Kidney (tissue), 14 donors: Measurements from ENCODE around the gene ZBTB32. TPM values are rescaled to one million over a fixed set of nuclear protein-coding genes. Genes with fewer than 3 reads are reported as not detected.

Experiments used
- DNase-seq, 5 donors: peaks; one replicate each; pipeline ENCODE4 v3.0.0-alpha.2; 2013 to 2020
- FAIRE-seq: peaks from 2 replicates; lab custom pipeline; 2012; peaks lifted over from hg19 to GRCh38; lab: Jason Lieb, UNC
- H3K27ac ChIP-seq, 2 donors: one replicate each; pipeline ENCODE4 v1.7.0; 2013; ENCODE audit warnings: low read depth in 2 of 2, low read length in 2 of 2, inconsistent platforms in 1 of 2
- H3K27me3 ChIP-seq: one replicate; pipeline ENCODE4 v1.7.1; 2013; ENCODE audit warnings: low read length, inconsistent platforms; ENCODE audit not compliant: control insufficient read depth, insufficient read depth
- H3K36me3 ChIP-seq, 3 donors: one replicate each; pipeline versions ENCODE4 v1.7.0 to v1.7.1; 2013; ENCODE audit warnings: low read length in 3 of 3, control low read depth in 1 of 3, inconsistent platforms in 1 of 3; ENCODE audit not compliant: insufficient read depth in 3 of 3, control insufficient read depth in 2 of 3
- H3K4me1 ChIP-seq, 3 donors: one replicate each; pipeline versions ENCODE4 v1.7.0 to v1.7.1; 2013; ENCODE audit warnings: low read length in 3 of 3, inconsistent platforms in 1 of 3, low read depth in 1 of 3; ENCODE audit not compliant: control insufficient read depth in 2 of 3, insufficient read depth in 2 of 3
- H3K4me3 ChIP-seq, 3 donors: one replicate each; pipeline versions ENCODE4 v1.7.0 to v1.8.1; 2013; ENCODE audit warnings: low read length in 3 of 3, control low read depth in 1 of 3, inconsistent platforms in 1 of 3
- H3K9ac ChIP-seq, 3 donors: one replicate each; pipeline versions ENCODE4 v1.7.0 to v1.7.1; 2013; ENCODE audit warnings: low read length in 3 of 3, control low read depth in 1 of 3, inconsistent platforms in 1 of 3
- H3K9me3 ChIP-seq, 3 donors: one replicate each; pipeline versions ENCODE4 v1.7.0 to v1.7.1; 2013; ENCODE audit warnings: low read length in 3 of 3, control low read depth in 1 of 3, inconsistent platforms in 1 of 3; ENCODE audit not compliant: control insufficient read depth in 2 of 3, insufficient read depth in 1 of 3
- intact Hi-C: fragments of 100-400 bp; cut with DNase I; formaldehyde crosslinking; loops from one replicate; pipeline ENCODE4 v1.11.1; 2022
- polyA plus RNA-seq: library from polyadenylated mRNA; stranded (reverse); fragments of 350-450 nt; fragmentation: Illumina TruSeq; extraction: RNeasy Lipid Tissue Mini Kit (QIAGEN cat#74804); gene quantifications from one replicate; pipeline ENCODE4 v1.2.3, GENCODE V29; 2014; ENCODE audit warnings: low read depth, low replicate concordance; ENCODE audit not compliant: insufficient read depth
- total RNA-seq: library from RNA; stranded (reverse); fragmentation: NEBNext Ultra II Directional; extraction: Animal tissue kit (Norgen Biotek cat#: 25700); gene quantifications from one replicate; pipeline ENCODE4 v1.2.1, GENCODE V29; 2021
- TF ChIP-seq, protein P1 (sequence below): IDR thresholded peaks from 3 replicates; pipeline ENCODE4 v1.5.1; 2012; ENCODE audit warnings: mild to moderate bottlenecking, moderate library complexity, borderline replicate concordance; ENCODE audit not compliant: insufficient read depth; ENCODE audit errors: extremely low read depth
- donor health status: control.
- donor health status: control.
- donor health status: control.
- donor health status: control.
- donor health status: control.
- donor health status: DM: yes; HTN: yes; CAD: no.
- donor health status: Normal renal cell carcinoma (clear cell type).

The ZBTB32 gene
- total and polyA plus RNA-seq, 2 donors from 2014 or later: 1.8 TPM; not detected in 1

DNA sequence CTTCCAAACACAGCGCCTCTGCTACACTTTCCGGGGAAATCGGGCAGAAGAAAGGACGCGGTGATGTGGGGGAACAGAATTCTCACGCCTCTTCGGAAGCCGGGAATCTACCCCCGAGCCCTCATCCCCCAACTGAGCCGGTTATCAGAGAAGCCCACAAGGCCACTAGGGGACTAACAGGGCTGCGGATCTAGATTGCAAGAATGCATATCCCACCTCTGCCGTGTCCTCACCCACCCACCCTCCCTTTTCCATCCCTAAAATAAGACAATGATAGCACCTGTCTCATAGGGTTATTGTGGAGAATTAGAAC is 36.8 kb downstream of the ZBTB32 start:
- peak overlapping the region; percentile 71 to 87 for H3K27ac ChIP-seq
- H3K27me3 ChIP-seq: no peaks in the 10 kb centered on the region
- H3K9ac ChIP-seq: peak overlapping the region in 2 of 3 donors; percentile 45 to 65
- H3K4me1 ChIP-seq: peaks cover 0 to 15% (median under 1%) of the 10 kb centered on the region in 3 donors
- H3K9me3 ChIP-seq: no peaks in the 10 kb centered on the region
- TF ChIP-seq, protein P1, sequence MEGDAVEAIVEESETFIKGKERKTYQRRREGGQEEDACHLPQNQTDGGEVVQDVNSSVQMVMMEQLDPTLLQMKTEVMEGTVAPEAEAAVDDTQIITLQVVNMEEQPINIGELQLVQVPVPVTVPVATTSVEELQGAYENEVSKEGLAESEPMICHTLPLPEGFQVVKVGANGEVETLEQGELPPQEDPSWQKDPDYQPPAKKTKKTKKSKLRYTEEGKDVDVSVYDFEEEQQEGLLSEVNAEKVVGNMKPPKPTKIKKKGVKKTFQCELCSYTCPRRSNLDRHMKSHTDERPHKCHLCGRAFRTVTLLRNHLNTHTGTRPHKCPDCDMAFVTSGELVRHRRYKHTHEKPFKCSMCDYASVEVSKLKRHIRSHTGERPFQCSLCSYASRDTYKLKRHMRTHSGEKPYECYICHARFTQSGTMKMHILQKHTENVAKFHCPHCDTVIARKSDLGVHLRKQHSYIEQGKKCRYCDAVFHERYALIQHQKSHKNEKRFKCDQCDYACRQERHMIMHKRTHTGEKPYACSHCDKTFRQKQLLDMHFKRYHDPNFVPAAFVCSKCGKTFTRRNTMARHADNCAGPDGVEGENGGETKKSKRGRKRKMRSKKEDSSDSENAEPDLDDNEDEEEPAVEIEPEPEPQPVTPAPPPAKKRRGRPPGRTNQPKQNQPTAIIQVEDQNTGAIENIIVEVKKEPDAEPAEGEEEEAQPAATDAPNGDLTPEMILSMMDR: no peak
- FAIRE-seq (no peak), DNase-seq (no peak)
- intact Hi-C loops: no loop called here
- H3K36me3 ChIP-seq: peaks cover 2 to 10% (median 8%) of the 10 kb centered on the region in 3 donors
- peak overlapping the region in 2 of 3 donors; percentile 68 to 75 for H3K4me3 ChIP-seq

DNA sequence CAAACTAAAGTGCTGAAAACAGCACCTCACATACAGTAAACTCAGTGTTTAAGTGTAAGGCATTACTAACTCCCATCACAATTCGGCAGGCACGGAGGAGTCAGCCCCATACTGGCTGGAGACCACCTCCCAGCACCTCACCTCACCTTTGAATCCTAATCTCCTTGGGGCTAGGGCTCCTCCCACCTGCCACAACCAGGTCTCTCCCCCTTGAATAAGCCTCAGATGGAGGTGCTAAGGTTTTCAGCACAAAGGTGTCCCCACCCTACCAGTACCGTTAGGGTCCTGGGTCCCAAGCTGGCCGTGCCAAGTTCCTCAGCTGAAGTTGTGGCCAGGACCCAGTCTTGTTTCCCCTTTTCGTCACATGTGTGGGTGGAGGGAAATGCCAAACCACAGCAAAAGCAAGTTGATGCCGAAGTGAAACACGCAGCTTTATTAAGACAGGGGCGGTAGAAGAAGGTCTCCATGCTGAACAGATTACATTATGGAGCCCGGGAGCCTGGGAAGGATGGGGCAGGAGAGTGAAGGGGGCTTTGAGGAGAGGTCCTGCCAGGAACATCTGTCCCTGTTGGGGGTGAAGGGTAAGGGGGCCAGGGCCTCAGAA is 37.9 kb downstream of the ZBTB32 start, which contains the start of gene IGFLR1:
Gene IGFLR1 (minus strand): TSS at position 332 of the 604 bp plus-strand sequence. CDS start 1,272 bp downstream, outside the sequence.
- peak within 1 kb of the TSS in 1 of 2 donors; percentile 33 for H3K27ac ChIP-seq
- no peaks in the 10 kb centered on the region for H3K27me3 ChIP-seq
- intact Hi-C loops: no loop called here
- H3K4me3 ChIP-seq: no peak within 1 kb of the TSS
- peaks cover 0 to 18% (median 4%) of the 10 kb centered on the region in 3 donors for H3K4me1 ChIP-seq
- no peaks in the 10 kb centered on the region for H3K9me3 ChIP-seq
- H3K9ac ChIP-seq: no peak within 1 kb of the TSS
- no peak for FAIRE-seq
- H3K36me3 ChIP-seq: peaks cover 2 to 10% (median 8%) of the 10 kb centered on the region in 3 donors
- TF ChIP-seq, protein P1: no peak
- peak in 1 of 5 donors; percentile 48 for DNase-seq

- peaks cover 2 to 21% (median 4%) of the 10 kb centered on the region in 3 donors for H3K4me1 ChIP-seq
- H3K36me3 ChIP-seq: no peaks in the 10 kb centered on the region
- no peaks in the 10 kb centered on the region for H3K27me3 ChIP-seq
- no peaks in the 10 kb centered on the region for H3K9me3 ChIP-seq
- intact Hi-C loops: no loop called here
- H3K27ac ChIP-seq: no peak overlapping the region
- DNase-seq (peak in 2 of 5 donors; percentile 62 to 77), FAIRE-seq (no peak)
- no peak overlapping the region for H3K9ac ChIP-seq
- peak overlapping the region in 2 of 3 donors; percentile 94 to 99 for H3K4me3 ChIP-seq
- TF ChIP-seq, protein P1: no peak
Observed at GRCh38 chr19:35743640-35744429, 39.5 kb downstream of the ZBTB32 start.
